Osteocyte (in vitro differentiated cells): ENCODE results near the gene UBR7. TPM values are rescaled to one million over a fixed set of nuclear protein-coding genes. Genes with fewer than 3 reads are reported as not detected.
"Not testable (repeated sequence)": the region's sequence is repeated elsewhere in the genome, so short reads cannot be mapped to it uniquely, and the experiment has no call there.

Experiments used
- DNase-seq: peaks from one replicate; pipeline ENCODE4 v3.0.0; 2021; ENCODE audit warnings: mixed read lengths; ENCODE audit not compliant: unreplicated experiment; ENCODE audit errors: extremely low spot score
- H3K27ac Mint-ChIP-seq: one replicate; pipeline ENCODE4 v1.8.0; 2021; ENCODE audit warnings: mild to moderate bottlenecking, mixed read lengths; ENCODE audit not compliant: unreplicated experiment
- H3K27me3 Mint-ChIP-seq: one replicate; pipeline ENCODE4 v1.8.0; 2021; ENCODE audit warnings: mixed read lengths; ENCODE audit not compliant: unreplicated experiment
- H3K36me3 Mint-ChIP-seq: one replicate; pipeline ENCODE4 v1.8.0; 2021; ENCODE audit warnings: mixed read lengths; ENCODE audit not compliant: unreplicated experiment
- H3K4me1 Mint-ChIP-seq: one replicate; pipeline ENCODE4 v1.8.0; 2021; ENCODE audit warnings: mixed read lengths; ENCODE audit not compliant: unreplicated experiment
- H3K4me3 Mint-ChIP-seq: one replicate; pipeline ENCODE4 v1.8.0; 2021; ENCODE audit warnings: mild to moderate bottlenecking, moderate library complexity, mixed read lengths; ENCODE audit not compliant: unreplicated experiment
- H3K9me3 Mint-ChIP-seq: one replicate; pipeline ENCODE4 v1.8.0; 2021; ENCODE audit warnings: mixed read lengths; ENCODE audit not compliant: unreplicated experiment
- total RNA-seq: library from RNA; stranded (reverse); gene quantifications from 2 replicates; pipeline ENCODE4 v1.2.1, GENCODE V29; 2021
- TF ChIP-seq, protein P1 (sequence below): fragments of 200-600 bp; sonication (generic); IDR thresholded peaks from 2 replicates; pipeline ENCODE4 v1.5.0; 2021; ENCODE audit warnings: antibody characterized with exemption, mild to moderate bottlenecking, moderate library complexity

UBR7 gene
- total RNA-seq, 1 donor from 2014 or later, result 24.7 TPM

DNA sequence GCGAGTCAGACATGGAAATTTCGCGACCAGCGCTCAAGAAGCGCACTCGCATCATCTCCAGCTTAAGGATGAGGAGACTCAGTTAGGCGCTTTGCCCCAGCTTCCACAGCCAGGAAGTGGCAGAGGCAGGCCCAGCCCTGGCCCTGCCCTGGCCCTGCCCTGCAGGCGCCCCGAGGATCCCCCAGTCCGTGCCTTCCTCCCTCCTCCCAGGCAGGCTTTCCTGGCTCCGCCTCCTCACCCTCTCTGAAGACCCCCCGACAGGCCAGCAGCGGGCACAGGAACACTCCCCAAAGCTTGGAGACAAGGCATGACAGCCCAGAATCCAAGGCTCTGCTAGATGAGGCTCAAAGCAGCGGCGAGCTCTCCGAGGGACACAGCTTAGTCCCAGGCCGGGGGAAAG, 25.1 kb downstream of the UBR7 start:
- no peak for DNase-seq
- Mint-ChIP-seq H3K36me3 (peaks cover 16% of the 10 kb centered on the region), H3K27me3 (no peaks in the 10 kb centered on the region), H3K4me3 (no peak overlapping the region), H3K4me1 (no peaks in the 10 kb centered on the region), H3K9me3 (no peaks in the 10 kb centered on the region), H3K27ac (no peak overlapping the region)
- TF ChIP-seq, protein P1, sequence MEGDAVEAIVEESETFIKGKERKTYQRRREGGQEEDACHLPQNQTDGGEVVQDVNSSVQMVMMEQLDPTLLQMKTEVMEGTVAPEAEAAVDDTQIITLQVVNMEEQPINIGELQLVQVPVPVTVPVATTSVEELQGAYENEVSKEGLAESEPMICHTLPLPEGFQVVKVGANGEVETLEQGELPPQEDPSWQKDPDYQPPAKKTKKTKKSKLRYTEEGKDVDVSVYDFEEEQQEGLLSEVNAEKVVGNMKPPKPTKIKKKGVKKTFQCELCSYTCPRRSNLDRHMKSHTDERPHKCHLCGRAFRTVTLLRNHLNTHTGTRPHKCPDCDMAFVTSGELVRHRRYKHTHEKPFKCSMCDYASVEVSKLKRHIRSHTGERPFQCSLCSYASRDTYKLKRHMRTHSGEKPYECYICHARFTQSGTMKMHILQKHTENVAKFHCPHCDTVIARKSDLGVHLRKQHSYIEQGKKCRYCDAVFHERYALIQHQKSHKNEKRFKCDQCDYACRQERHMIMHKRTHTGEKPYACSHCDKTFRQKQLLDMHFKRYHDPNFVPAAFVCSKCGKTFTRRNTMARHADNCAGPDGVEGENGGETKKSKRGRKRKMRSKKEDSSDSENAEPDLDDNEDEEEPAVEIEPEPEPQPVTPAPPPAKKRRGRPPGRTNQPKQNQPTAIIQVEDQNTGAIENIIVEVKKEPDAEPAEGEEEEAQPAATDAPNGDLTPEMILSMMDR, result no peak

DNA sequence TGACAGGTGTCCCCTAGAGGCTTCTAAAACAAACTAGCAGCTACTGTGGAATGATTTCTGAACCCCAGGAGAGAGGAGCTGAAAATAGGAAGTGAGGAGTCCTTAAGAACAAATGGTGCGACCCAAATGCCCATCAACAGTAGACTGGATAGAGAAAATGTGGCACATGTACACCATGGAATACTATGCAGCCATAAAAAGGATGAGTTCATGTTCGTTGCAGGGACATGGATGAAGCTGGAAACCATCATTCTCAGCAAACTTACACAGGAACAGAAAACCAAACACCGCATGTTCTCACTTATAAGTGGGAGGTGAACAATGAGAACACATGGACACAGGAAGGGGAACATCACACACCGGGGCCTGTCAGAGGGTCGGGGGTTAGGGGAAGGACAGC, 26.0 kb downstream of the UBR7 start:
- DNase-seq, H3K27me3 Mint-ChIP-seq, H3K4me1 Mint-ChIP-seq, H3K27ac Mint-ChIP-seq, H3K4me3 Mint-ChIP-seq, H3K36me3 Mint-ChIP-seq, H3K9me3 Mint-ChIP-seq: not testable (repeated sequence)

DNA sequence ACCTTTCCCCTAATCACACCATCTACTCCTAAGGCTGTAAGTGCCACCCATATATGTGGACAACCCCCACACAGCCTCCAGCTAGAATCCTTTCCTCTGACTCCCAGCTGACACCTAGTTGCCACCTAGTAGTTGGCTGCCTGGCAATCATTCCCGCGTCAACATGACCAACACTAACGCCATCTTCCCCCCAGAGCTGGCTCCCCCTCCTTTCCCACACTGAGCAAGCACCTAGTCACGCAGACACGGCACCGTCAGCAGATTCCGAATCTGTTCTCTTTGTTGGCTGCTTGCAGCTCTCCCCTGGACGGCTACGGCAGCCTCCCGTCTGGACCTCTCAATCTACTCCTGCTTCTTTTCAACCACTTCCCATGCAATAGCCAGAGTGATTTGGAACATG, 27.7 kb downstream of the UBR7 start:
- H3K9me3 Mint-ChIP-seq, result no peaks in the 10 kb centered on the region
- H3K4me3 Mint-ChIP-seq, result no peak overlapping the region
- peaks cover 5% of the 10 kb centered on the region for H3K36me3 Mint-ChIP-seq
- H3K27ac Mint-ChIP-seq, result no peak overlapping the region
- H3K4me1 Mint-ChIP-seq, result peaks cover 2% of the 10 kb centered on the region
- DNase-seq, result no peak
- H3K27me3 Mint-ChIP-seq, result no peaks in the 10 kb centered on the region
- TF ChIP-seq, protein P1, result no peak

DNA sequence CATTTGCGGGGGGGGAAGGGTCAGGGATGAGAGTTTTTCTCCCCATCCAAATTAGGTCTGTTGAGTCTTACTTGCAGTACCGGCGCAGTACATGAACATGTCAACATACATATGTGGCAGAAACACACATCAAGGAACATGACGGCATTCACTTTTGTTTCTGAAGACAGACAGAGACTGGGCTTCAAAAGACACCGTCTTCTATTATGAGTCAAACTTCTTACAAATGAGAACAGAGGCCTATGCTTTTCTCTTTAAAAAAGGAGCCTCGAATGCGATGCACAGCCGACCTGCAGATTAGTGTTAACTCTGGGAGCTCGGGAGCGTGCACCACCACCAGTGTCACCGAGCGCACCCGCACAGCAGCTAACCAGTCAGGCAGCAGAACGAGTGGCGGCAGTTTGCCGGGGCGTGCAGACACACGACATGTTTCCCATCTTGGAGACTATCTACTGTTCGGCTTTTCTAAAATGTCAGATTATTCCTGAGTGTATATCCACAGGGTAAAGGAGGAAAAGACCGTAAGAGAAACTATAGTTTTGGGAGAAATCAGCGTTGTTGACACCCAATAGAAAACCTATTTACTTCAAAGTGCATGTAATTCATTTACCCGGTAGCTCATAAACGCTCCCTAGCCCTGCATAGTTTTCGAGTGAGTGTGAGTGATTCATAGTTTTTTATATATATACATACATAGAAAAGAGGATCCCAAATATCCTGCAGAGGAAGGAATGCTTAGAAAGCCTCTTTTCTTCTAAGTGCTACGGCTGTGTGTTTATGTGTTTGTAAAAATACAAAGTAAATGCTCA, 33.0 kb downstream of the UBR7 start:
- peaks cover 19% of the 10 kb centered on the region for H3K4me1 Mint-ChIP-seq
- H3K4me3 Mint-ChIP-seq, result no peak overlapping the region
- H3K9me3 Mint-ChIP-seq, result no peaks in the 10 kb centered on the region
- peaks cover 25% of the 10 kb centered on the region for H3K36me3 Mint-ChIP-seq
- no peak for DNase-seq
- H3K27ac Mint-ChIP-seq, result peak overlapping the region; percentile 57
- TF ChIP-seq, protein P1, result no peak
- no peaks in the 10 kb centered on the region for H3K27me3 Mint-ChIP-seq

DNA sequence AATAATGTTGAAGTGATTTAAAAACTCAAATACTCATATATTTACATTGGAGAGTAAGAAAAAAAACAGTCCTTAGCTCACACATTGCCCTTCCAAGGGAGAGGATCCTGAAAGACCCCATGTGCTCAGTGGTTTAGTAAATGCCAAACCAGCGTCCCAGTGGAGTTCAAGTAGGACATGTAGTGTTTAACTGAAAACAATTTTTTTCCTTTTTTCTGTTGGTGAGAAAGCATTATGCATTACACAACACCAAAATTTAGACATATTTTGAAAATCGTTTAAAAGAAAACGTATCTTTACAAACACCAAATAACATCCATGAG, 33.6 kb downstream of the UBR7 start:
- no peak overlapping the region for H3K4me3 Mint-ChIP-seq
- H3K36me3 Mint-ChIP-seq, result peaks cover 31% of the 10 kb centered on the region

More for the DNA sequence above, 33.6 kb downstream of the UBR7 start:
- no peaks in the 10 kb centered on the region for H3K9me3 Mint-ChIP-seq
- TF ChIP-seq, protein P1, result no peak
- DNase-seq, result no peak
- peaks cover 19% of the 10 kb centered on the region for H3K4me1 Mint-ChIP-seq
- peak overlapping the region; percentile 57 for H3K27ac Mint-ChIP-seq
- no peaks in the 10 kb centered on the region for H3K27me3 Mint-ChIP-seq
